Left kidney (tissue), 2 donors: ENCODE results near the gene AK8. TPM values are rescaled to one million over a fixed set of nuclear protein-coding genes. Genes with fewer than 3 reads are reported as not detected.
"Not testable (repeated sequence)": the region's sequence is repeated elsewhere in the genome, so short reads cannot be mapped to it uniquely, and the experiment has no call there.

Source experiments
- DNase-seq: peaks from one replicate; pipeline ENCODE4 v3.0.0-alpha.2; 2013
- polyA plus RNA-seq: library from polyadenylated mRNA; unstranded; fragments of 120-200 nt; gene quantifications from one replicate; pipeline ENCODE4 v1.2.1, GENCODE V29; 2013; ENCODE audit not compliant: insufficient read length

Gene AK8
- polyA plus RNA-seq, 1 donor, result 3.9 TPM

GRCh38 chr9:132744881-132745755 lies 133.0 kb downstream of the AK8 start:
- DNase-seq, result peak; percentile 57

- no peak for DNase-seq
Observed at GRCh38 chr9:132743931-132744479, 134.1 kb downstream of the AK8 start.

DNA sequence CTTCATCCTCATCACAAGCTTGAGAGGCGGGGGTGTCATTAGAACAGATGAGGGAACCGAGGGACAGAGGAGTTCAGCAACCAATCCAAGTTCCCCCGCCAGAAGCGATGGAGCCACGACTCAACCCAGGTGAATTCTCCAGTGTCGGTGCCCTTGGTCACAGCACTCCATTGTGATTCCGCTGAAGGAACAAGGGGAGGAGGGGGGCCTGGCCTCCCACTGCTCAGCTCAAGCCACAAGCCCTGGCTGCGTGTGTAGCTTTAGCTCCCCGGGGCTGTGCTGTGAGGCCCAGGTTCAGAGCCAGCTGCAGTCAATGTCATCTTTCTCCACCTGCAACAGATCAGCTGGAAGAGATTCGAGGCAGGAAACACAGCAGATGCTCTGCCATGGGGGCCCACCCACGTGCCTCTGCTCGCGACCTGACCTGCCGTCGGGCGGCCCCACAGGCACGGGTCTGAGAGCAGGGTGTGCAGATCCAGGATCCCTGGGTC lies 135.2 kb downstream of the AK8 start:
- DNase-seq, result no peak

DNA sequence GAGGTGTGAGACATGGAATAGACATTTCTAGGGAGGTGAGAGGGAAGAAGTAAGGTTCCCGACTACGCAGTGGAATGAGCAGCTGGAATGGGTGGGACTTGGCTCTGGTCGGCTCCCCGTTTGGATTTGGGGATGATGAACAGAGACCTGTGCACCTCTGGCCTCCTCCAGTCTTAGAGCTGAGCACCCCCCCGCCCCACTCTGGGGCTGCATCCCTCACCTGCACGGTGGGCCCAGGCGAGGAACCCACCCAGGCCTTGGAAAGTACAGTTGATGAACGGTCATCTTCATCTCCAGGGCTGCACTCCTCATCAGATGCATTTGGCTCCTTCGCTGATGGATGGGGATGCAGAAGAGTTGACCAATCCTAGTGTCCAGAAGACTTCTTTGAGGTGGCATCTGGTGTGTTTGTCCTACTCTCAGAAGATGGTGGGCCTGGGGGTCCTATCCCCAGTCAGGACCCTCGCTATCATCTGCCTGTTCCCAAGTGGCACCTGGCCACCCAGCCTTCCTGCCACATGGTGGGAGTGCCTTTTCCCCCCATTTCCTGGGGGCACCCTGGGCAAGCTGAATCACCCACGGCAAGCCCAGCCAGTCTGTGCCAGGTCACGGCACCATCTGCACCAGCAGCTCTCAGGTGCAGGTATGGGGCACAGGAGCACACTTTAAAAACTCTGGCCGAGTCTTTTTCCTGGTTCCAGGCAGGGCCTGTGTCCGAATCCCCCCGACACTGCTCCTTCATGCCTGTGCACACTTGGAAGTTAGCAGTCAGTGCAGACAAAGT lies 137.4 kb downstream of the AK8 start:
- no peak for DNase-seq

GRCh38 chr9:132739710-132740310 lies 138.3 kb downstream of the AK8 start:
- DNase-seq, result no peak

DNA sequence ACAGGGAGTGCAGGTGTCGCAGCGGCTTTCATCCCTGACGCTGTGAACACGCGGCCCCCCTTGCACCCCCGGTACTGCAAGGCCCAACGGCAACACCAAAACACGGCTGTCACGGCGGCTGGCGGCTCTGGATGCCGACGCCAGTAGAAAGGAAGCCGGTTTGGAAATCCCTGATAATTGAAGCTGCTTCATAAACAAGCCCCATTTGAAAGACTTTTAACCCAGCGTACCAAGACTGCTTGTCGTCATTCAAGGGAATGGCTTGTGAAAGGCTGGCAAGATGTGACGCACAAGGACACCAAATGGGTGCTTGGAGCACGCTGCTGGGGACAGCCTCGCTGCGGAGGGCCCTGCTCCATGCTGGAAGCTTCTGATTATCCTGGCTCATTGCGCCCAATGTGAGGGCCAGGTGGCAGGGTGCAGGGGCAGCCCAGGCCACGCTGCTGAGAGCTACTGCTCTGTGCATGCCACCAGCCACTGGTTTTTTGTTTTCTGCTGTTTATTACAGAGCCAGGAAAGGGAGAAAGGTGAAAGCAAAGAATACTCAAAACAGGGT lies 144.7 kb downstream of the AK8 start:
- no peak for DNase-seq

DNA sequence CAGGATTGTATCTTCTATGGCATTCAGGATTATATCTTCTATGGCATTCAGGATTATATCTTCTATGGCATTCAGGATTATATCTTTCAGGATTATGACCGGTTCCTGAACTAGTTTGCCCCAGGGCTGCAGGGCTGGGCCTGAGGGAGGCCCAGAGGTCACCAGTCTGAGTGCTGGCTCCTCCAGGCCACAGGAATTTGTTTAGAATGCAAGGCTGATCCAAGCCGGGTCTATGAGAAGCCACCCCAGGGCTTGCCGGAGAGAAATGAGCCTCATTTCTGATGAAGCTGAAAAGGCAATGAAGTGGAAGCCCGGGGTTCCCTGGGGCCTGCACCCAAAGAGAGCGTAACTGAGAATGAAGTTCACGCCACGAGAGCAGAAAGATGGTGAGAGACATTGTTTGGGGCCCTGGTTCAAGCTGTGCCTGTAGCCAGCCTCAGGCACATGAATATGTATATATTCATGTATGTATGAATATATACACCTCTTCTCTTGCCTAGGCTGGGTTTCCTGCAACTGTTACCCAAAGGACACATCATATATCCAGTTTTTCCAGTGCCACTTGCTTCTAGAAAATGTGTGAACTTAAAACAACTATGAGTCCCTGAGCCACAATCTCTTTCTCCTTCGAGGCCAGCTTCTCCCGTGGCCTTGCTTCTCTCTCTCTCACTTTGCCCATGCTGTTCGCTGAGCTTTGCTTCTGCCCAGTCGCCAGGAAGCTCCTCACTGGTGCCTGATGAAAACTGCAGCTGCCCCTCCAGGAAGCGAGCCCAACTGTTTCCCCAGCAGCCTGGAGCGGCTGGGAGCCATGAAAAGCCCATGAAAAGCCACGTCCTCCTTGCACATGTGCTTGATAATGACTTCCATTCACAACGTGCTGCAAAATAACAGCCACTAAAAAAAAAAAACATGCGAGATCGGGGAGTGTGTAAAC lies 145.5 kb downstream of the AK8 start:
- DNase-seq, result no peak

GRCh38 chr9:132731230-132731629 lies 146.9 kb downstream of the AK8 start:
- DNase-seq, result no peak

- no peak for DNase-seq
Observed at GRCh38 chr9:132730054-132731033, 147.7 kb downstream of the AK8 start.

- no peak for DNase-seq
Observed at GRCh38 chr9:132729235-132729890, 148.7 kb downstream of the AK8 start.

GRCh38 chr9:132728497-132728896 lies 149.6 kb downstream of the AK8 start:
- no peak for DNase-seq

DNA sequence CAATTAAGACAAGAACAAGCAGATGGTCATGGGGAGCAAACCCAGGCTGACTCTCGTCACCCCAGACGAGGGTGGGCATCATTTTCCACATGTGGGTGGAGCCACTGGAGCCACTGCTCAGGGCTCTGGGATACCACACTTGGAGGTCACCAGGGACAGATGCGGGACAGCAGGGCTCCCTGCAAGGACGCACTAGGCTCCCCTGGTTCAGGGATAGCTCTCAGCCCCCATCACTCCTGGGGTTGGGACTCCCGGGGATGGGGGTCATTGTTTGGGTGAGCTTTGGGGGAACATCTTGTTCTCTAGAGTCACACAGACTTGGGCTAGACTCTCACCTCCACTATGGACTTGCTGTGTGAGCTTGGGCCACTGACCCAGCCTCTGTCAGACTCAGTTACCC lies 150.0 kb downstream of the AK8 start:
- no peak for DNase-seq

- DNase-seq, result no peak
Observed at GRCh38 chr9:132726576-132727130, 151.4 kb downstream of the AK8 start.

- no peak for DNase-seq
Observed at GRCh38 chr9:132725306-132725705, 152.8 kb downstream of the AK8 start.

GRCh38 chr9:132723809-132724208 lies 154.3 kb downstream of the AK8 start:
- DNase-seq, result no peak

- DNase-seq, result no peak
Observed at GRCh38 chr9:132722564-132723065, 155.5 kb downstream of the AK8 start.

GRCh38 chr9:132721661-132722060 lies 156.4 kb downstream of the AK8 start:
- DNase-seq, result no peak

GRCh38 chr9:132718381-132718928 lies 159.6 kb downstream of the AK8 start:
- not testable (repeated sequence) for DNase-seq
